Dendritic cell treated with granulocyte-macrophage colony-stimulating factor and Interleukin-4, amounts not matched to agents 40 ng/mL and 50 ng/mL, for 4 days (primary cell): ENCODE results near the gene TARS1.

Experiments
- H3K27ac Mint-ChIP-seq: one replicate; pipeline ENCODE4 v1.8.0; 2022; ENCODE audit warnings: mild to moderate bottlenecking, mixed read lengths
- H3K27me3 Mint-ChIP-seq: one replicate; pipeline ENCODE4 v1.8.0; 2022; ENCODE audit warnings: mild to moderate bottlenecking, mixed read lengths
- H3K36me3 Mint-ChIP-seq: one replicate; pipeline ENCODE4 v1.8.0; 2022; ENCODE audit warnings: low read depth, mixed read lengths
- H3K4me1 Mint-ChIP-seq: one replicate; pipeline ENCODE4 v1.8.0; 2022; ENCODE audit warnings: low read depth, mixed read lengths
- H3K4me3 Mint-ChIP-seq: one replicate; pipeline ENCODE4 v1.8.0; 2022; ENCODE audit warnings: mild to moderate bottlenecking, moderate library complexity, mixed read lengths
- H3K9me3 Mint-ChIP-seq: one replicate; pipeline ENCODE4 v1.8.0; 2022; ENCODE audit warnings: mixed read lengths
- intact Hi-C: fragments of 100-400 bp; cut with micrococcal nuclease; formaldehyde crosslinking; loops from one replicate; pipeline ENCODE4 v1.15.0; 2022

TARS1 gene

GRCh38 chr5:33440482-33441240 lies at the start of gene TARS1:
Gene TARS1 (plus strand): TSS chr5:33440965. CDS start chr5:33441087, 122 bp downstream.
- Mint-ChIP-seq H3K4me1 (peaks cover 20% of the 10 kb centered on the region), H3K27me3 (no peaks in the 10 kb centered on the region), H3K4me3 (no peak within 1 kb of the TSS), H3K9me3 (no peaks in the 10 kb centered on the region), H3K36me3 (peaks cover 24% of the 10 kb centered on the region), H3K27ac (no peak within 1 kb of the TSS)
- intact Hi-C loops, result loop anchor here (2.0 to 5.0 kb wide), 3 partner anchors 568 to 1492 kb away; partner anchors contain the start of genes AMACR and MTMR12

GRCh38 chr5:33398501-33398900 lies 42.3 kb upstream of the TARS1 start:
- no peak overlapping the region for H3K27ac Mint-ChIP-seq
- intact Hi-C loops, result no loop called here
- peaks cover 7% of the 10 kb centered on the region for H3K9me3 Mint-ChIP-seq
- no peaks in the 10 kb centered on the region for H3K4me1 Mint-ChIP-seq
- no peaks in the 10 kb centered on the region for H3K36me3 Mint-ChIP-seq
- H3K27me3 Mint-ChIP-seq, result no peaks in the 10 kb centered on the region
- no peak overlapping the region for H3K4me3 Mint-ChIP-seq

- Mint-ChIP-seq H3K9me3 (no peaks in the 10 kb centered on the region), H3K27me3 (no peaks in the 10 kb centered on the region), H3K36me3 (no peaks in the 10 kb centered on the region), H3K4me1 (no peaks in the 10 kb centered on the region), H3K4me3 (no peak overlapping the region), H3K27ac (no peak overlapping the region)
- intact Hi-C loops, result no loop called here
Observed at GRCh38 chr5:33400675-33401074, 40.1 kb upstream of the TARS1 start.

GRCh38 chr5:33401482-33402390 lies 39.0 kb upstream of the TARS1 start:
- Mint-ChIP-seq H3K27ac (no peak overlapping the region), H3K9me3 (no peaks in the 10 kb centered on the region), H3K36me3 (no peaks in the 10 kb centered on the region), H3K4me3 (no peak overlapping the region), H3K4me1 (no peaks in the 10 kb centered on the region), H3K27me3 (no peaks in the 10 kb centered on the region)
- intact Hi-C loops, result no loop called here

GRCh38 chr5:33403187-33403586 lies 37.6 kb upstream of the TARS1 start:
- Mint-ChIP-seq H3K4me3 (no peak overlapping the region), H3K27me3 (no peaks in the 10 kb centered on the region), H3K36me3 (no peaks in the 10 kb centered on the region), H3K27ac (no peak overlapping the region), H3K9me3 (no peaks in the 10 kb centered on the region), H3K4me1 (no peaks in the 10 kb centered on the region)
- intact Hi-C loops, result no loop called here

GRCh38 chr5:33408816-33409215 lies 31.9 kb upstream of the TARS1 start:
- Mint-ChIP-seq H3K9me3 (no peaks in the 10 kb centered on the region), H3K36me3 (no peaks in the 10 kb centered on the region), H3K4me1 (no peaks in the 10 kb centered on the region), H3K27ac (no peak overlapping the region), H3K4me3 (no peak overlapping the region), H3K27me3 (no peaks in the 10 kb centered on the region)
- intact Hi-C loops, result no loop called here

GRCh38 chr5:33409435-33410170 lies 31.2 kb upstream of the TARS1 start:
- no peak overlapping the region for H3K27ac Mint-ChIP-seq
- no peaks in the 10 kb centered on the region for H3K9me3 Mint-ChIP-seq
- H3K27me3 Mint-ChIP-seq, result no peaks in the 10 kb centered on the region
- H3K4me3 Mint-ChIP-seq, result no peak overlapping the region
- H3K4me1 Mint-ChIP-seq, result no peaks in the 10 kb centered on the region
- H3K36me3 Mint-ChIP-seq, result no peaks in the 10 kb centered on the region
- intact Hi-C loops, result no loop called here

- H3K27me3 Mint-ChIP-seq, result no peaks in the 10 kb centered on the region
- no peaks in the 10 kb centered on the region for H3K4me1 Mint-ChIP-seq
- no peaks in the 10 kb centered on the region for H3K9me3 Mint-ChIP-seq
- H3K4me3 Mint-ChIP-seq, result no peak overlapping the region
- no peaks in the 10 kb centered on the region for H3K36me3 Mint-ChIP-seq
- intact Hi-C loops, result no loop called here
- no peak overlapping the region for H3K27ac Mint-ChIP-seq
Observed at GRCh38 chr5:33410221-33410620, 30.5 kb upstream of the TARS1 start.

- Mint-ChIP-seq H3K9me3 (no peaks in the 10 kb centered on the region), H3K36me3 (no peaks in the 10 kb centered on the region), H3K4me3 (no peak overlapping the region), H3K27me3 (no peaks in the 10 kb centered on the region), H3K4me1 (no peaks in the 10 kb centered on the region), H3K27ac (no peak overlapping the region)
- intact Hi-C loops, result no loop called here
Observed at GRCh38 chr5:33411498-33411897, 29.3 kb upstream of the TARS1 start.

- Mint-ChIP-seq H3K4me3 (no peak overlapping the region), H3K36me3 (no peaks in the 10 kb centered on the region), H3K27me3 (no peaks in the 10 kb centered on the region), H3K9me3 (no peaks in the 10 kb centered on the region), H3K27ac (no peak overlapping the region), H3K4me1 (no peaks in the 10 kb centered on the region)
- intact Hi-C loops, result no loop called here
Observed at GRCh38 chr5:33415811-33416354, 24.9 kb upstream of the TARS1 start.

- no peak overlapping the region for H3K4me3 Mint-ChIP-seq
- intact Hi-C loops, result no loop called here
- no peaks in the 10 kb centered on the region for H3K36me3 Mint-ChIP-seq
- H3K4me1 Mint-ChIP-seq, result no peaks in the 10 kb centered on the region
- H3K27ac Mint-ChIP-seq, result no peak overlapping the region
- no peaks in the 10 kb centered on the region for H3K9me3 Mint-ChIP-seq
- no peaks in the 10 kb centered on the region for H3K27me3 Mint-ChIP-seq
Observed at GRCh38 chr5:33417632-33418031, 23.1 kb upstream of the TARS1 start.

- Mint-ChIP-seq H3K4me1 (no peaks in the 10 kb centered on the region), H3K4me3 (no peak overlapping the region), H3K36me3 (no peaks in the 10 kb centered on the region), H3K9me3 (no peaks in the 10 kb centered on the region), H3K27ac (no peak overlapping the region), H3K27me3 (no peaks in the 10 kb centered on the region)
- intact Hi-C loops, result no loop called here
Observed at GRCh38 chr5:33420946-33421345, 19.8 kb upstream of the TARS1 start.

GRCh38 chr5:33422191-33422590 lies 18.6 kb upstream of the TARS1 start:
- H3K36me3 Mint-ChIP-seq, result no peaks in the 10 kb centered on the region
- no peaks in the 10 kb centered on the region for H3K4me1 Mint-ChIP-seq
- H3K9me3 Mint-ChIP-seq, result no peaks in the 10 kb centered on the region
- H3K27me3 Mint-ChIP-seq, result no peaks in the 10 kb centered on the region
- intact Hi-C loops, result loop anchor here (2.0 kb wide), 1 partner anchor 711 kb away; the partner anchor contains the start of gene NPR3
- no peak overlapping the region for H3K4me3 Mint-ChIP-seq
- no peak overlapping the region for H3K27ac Mint-ChIP-seq
